ENCODE data around the gene LINGO3. TPM values are rescaled to one million over a fixed set of nuclear protein-coding genes. Genes with fewer than 3 reads are reported as not detected.
A peak's percentile ranks its signal among the peaks of the same experiment; 100 is the strongest.

LINGO3 gene
- total RNA-seq, 4 donors from 2014 or later, result 0.39 TPM; not detected in 3

- H3K27me3 ChIP-seq, result no peaks in the 10 kb centered on the region
- no peak for TF ChIP-seq EP300 (IDR thresholded peaks at IDR 0.05)
- no peak overlapping the region for H3K4me3 ChIP-seq
- peaks cover 0 to 19% (median 0%) of the 10 kb centered on the region in 3 donors for H3K36me3 ChIP-seq
- no peak for DNase-seq (ENCODE audit: low spot score in 2 of 2)
- H3K9me3 ChIP-seq, result no peaks in the 10 kb centered on the region
- WGBS, 2 donors, result 84 to 85% methylated on average over 22 to 30 of the region's 33 CpGs
- H3K27ac ChIP-seq, result no peak overlapping the region
- H3K4me1 ChIP-seq, result peaks cover 0 to 61% (median 29%) of the 10 kb centered on the region in 4 donors
These were observed 29.3 kb downstream of the LINGO3 start for GRCh38 chr19:2278459-2279158.

- H3K27me3 ChIP-seq, result no peaks in the 10 kb centered on the region
- H3K27ac ChIP-seq, result no peak overlapping the region
- H3K4me1 ChIP-seq, result peaks cover 0 to 67% (median 38%) of the 10 kb centered on the region in 4 donors
- TF ChIP-seq, protein P1, sequence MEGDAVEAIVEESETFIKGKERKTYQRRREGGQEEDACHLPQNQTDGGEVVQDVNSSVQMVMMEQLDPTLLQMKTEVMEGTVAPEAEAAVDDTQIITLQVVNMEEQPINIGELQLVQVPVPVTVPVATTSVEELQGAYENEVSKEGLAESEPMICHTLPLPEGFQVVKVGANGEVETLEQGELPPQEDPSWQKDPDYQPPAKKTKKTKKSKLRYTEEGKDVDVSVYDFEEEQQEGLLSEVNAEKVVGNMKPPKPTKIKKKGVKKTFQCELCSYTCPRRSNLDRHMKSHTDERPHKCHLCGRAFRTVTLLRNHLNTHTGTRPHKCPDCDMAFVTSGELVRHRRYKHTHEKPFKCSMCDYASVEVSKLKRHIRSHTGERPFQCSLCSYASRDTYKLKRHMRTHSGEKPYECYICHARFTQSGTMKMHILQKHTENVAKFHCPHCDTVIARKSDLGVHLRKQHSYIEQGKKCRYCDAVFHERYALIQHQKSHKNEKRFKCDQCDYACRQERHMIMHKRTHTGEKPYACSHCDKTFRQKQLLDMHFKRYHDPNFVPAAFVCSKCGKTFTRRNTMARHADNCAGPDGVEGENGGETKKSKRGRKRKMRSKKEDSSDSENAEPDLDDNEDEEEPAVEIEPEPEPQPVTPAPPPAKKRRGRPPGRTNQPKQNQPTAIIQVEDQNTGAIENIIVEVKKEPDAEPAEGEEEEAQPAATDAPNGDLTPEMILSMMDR (IDR thresholded peaks at IDR 0.05), result no peak
- TF ChIP-seq POLR2A (IDR thresholded peaks at IDR 0.05) (no peak), EP300 (IDR thresholded peaks at IDR 0.05) (no peak)
- peaks cover 0 to 29% (median 8%) of the 10 kb centered on the region in 3 donors for H3K36me3 ChIP-seq
- WGBS, 2 donors, result 79 to 81% methylated on average over 9 of the region's 9 CpGs
- no peaks in the 10 kb centered on the region for H3K9me3 ChIP-seq
- H3K4me3 ChIP-seq, result no peak overlapping the region
- no peak for DNase-seq (ENCODE audit: low spot score in 2 of 2)
These were observed 30.8 kb downstream of the LINGO3 start for GRCh38 chr19:2277138-2277537.

GRCh38 chr19:2276429-2276986 lies 31.4 kb downstream of the LINGO3 start:
- peak overlapping the region in 2 of 4 donors; percentile 17 to 55 for H3K27ac ChIP-seq
- peaks cover 0 to 67% (median 38%) of the 10 kb centered on the region in 4 donors for H3K4me1 ChIP-seq
- no peak overlapping the region for H3K4me3 ChIP-seq
- H3K36me3 ChIP-seq, result peaks cover 0 to 34% (median 14%) of the 10 kb centered on the region in 3 donors
- no peaks in the 10 kb centered on the region for H3K9me3 ChIP-seq
- 84 to 90% methylated on average over 25 to 28 of the region's 28 CpGs for WGBS, 2 donors
- no peak for DNase-seq (ENCODE audit: low spot score in 2 of 2)
- TF ChIP-seq EP300 (IDR thresholded peaks at IDR 0.05) (no peak), POLR2A (IDR thresholded peaks at IDR 0.05) (no peak)
- TF ChIP-seq, protein P1 (IDR thresholded peaks at IDR 0.05), result no peak
- no peaks in the 10 kb centered on the region for H3K27me3 ChIP-seq

GRCh38 chr19:2275588-2276428 lies 32.1 kb downstream of the LINGO3 start:
- peaks cover 0 to 34% (median 16%) of the 10 kb centered on the region in 3 donors for H3K36me3 ChIP-seq
- no peaks in the 10 kb centered on the region for H3K27me3 ChIP-seq
- no peak for TF ChIP-seq EP300 (IDR thresholded peaks at IDR 0.05)
- TF ChIP-seq, protein P1 (IDR thresholded peaks at IDR 0.05), result no peak
- no peak for TF ChIP-seq POLR2A (IDR thresholded peaks at IDR 0.05)
- 20 to 58% methylated on average over 8 to 18 of the region's 74 CpGs for WGBS, 2 donors
- H3K9me3 ChIP-seq, result no peaks in the 10 kb centered on the region
- peak overlapping the region in 1 of 4 donors; percentile 5 for H3K4me3 ChIP-seq
- peak overlapping the region in 3 of 4 donors; percentile 17 to 55 (median 26) for H3K27ac ChIP-seq
- H3K4me1 ChIP-seq, result peaks cover 0 to 70% (median 42%) of the 10 kb centered on the region in 4 donors
- DNase-seq (ENCODE audit: low spot score in 2 of 2), result no peak

- H3K4me1 ChIP-seq, result peaks cover 0 to 64% (median 42%) of the 10 kb centered on the region in 4 donors
- peak overlapping the region in 3 of 4 donors; percentile 17 to 55 (median 26) for H3K27ac ChIP-seq
- no peaks in the 10 kb centered on the region for H3K9me3 ChIP-seq
- TF ChIP-seq POLR2A (IDR thresholded peaks at IDR 0.05) (no peak), EP300 (IDR thresholded peaks at IDR 0.05) (peak in 1 of 2 donors; percentile 8)
- TF ChIP-seq, protein P1 (IDR thresholded peaks at IDR 0.05), result peak; percentile 40 to 75 (median 59)
- WGBS, 2 donors, result 46 to 48% methylated on average over 16 of the region's 16 CpGs
- H3K4me3 ChIP-seq, result no peak overlapping the region
- peak in 1 of 2 donors; percentile 61 for DNase-seq (ENCODE audit: low spot score in 2 of 2)
- no peaks in the 10 kb centered on the region for H3K27me3 ChIP-seq
- peaks cover 0 to 34% (median 16%) of the 10 kb centered on the region in 3 donors for H3K36me3 ChIP-seq
These were observed 32.9 kb downstream of the LINGO3 start for GRCh38 chr19:2274931-2275535.
